Right lobe of liver (tissue), 4 donors: ENCODE data around the gene FOXJ3.

Source experiments
- CTCF ChIP-seq, 4 donors: fragments of 200-600 bp in 3 of 4; fragments of 450-650 bp in 1 of 4; IDR thresholded peaks; one replicate each; pipeline versions ENCODE4 v1.5.1 to v1.8.0; 2016 to 2022; ENCODE audit warnings: antibody characterized with exemption in 4 of 4, mild to moderate bottlenecking in 2 of 4
- POLR2A ChIP-seq: fragments of 450-650 bp; IDR thresholded peaks from one replicate; pipeline ENCODE4 v1.6.1; 2017; ENCODE audit warnings: antibody characterized with exemption, mild to moderate bottlenecking
- donor health status: DM: no; HTN: no; CAD: no.
- donor health status: DM: no; HTN: no; CAD: no.
- donor health status: DM: no; HTN: yes; CAD: no.

GRCh38 chr1:42350086-42350485 is 15.1 kb upstream of the FOXJ3 start:
- TF ChIP-seq CTCF (IDR thresholded peaks at IDR 0.05) (no peak), POLR2A (no peak)
